Stomach (tissue), 4 donors: ENCODE results near the gene ZNF605.

Experiments used
- CTCF ChIP-seq, 7 experiments: fragments of 450-650 bp in 4 of 7; fragments of 200-600 bp in 3 of 7; sonication (generic) in 3 of 7; IDR thresholded peaks; one replicate each; pipeline ENCODE4 v1.5.1; 2016 to 2019; ENCODE audit warnings: antibody characterized with exemption in 7 of 7, control low read depth in 2 of 7, mild to moderate bottlenecking in 1 of 7
- EP300 ChIP-seq: sonication (generic); formaldehyde crosslinking; IDR thresholded peaks from one replicate; pipeline ENCODE4 v1.6.1; 2017; ENCODE audit warnings: antibody characterized with exemption
- POLR2A ChIP-seq, 4 donors: fragments of 450-650 bp; IDR thresholded peaks; one replicate each; pipeline ENCODE4 v1.6.1; 2016; ENCODE audit warnings: antibody characterized with exemption in 4 of 4, control low read depth in 2 of 4, mild to moderate bottlenecking in 1 of 4, moderate library complexity in 1 of 4
- POLR2AphosphoS5 ChIP-seq, 3 donors: sonication (generic); formaldehyde crosslinking; IDR thresholded peaks; one replicate each; pipeline ENCODE4 v1.6.1; 2016; ENCODE audit warnings: antibody characterized with exemption in 3 of 3

- TF ChIP-seq EP300 (no peak), POLR2A (IDR thresholded peaks at IDR 0.05) (no peak), CTCF (IDR thresholded peaks at IDR 0.05) (no peak), POLR2AphosphoS5 (IDR thresholded peaks at IDR 0.05) (no peak)
These were observed 3.5 kb downstream of the ZNF605 start for GRCh38 chr12:132952371-132953162.
